GM18499 (cell line): Measurements from ENCODE around the gene EPHA6.

Source experiments
- ATAC-seq: cut with Tn5 transposase; IDR thresholded peaks from one replicate; pipeline ENCODE4 v1.9.1; 2021; ENCODE audit warnings: moderate number of reproducible peaks; ENCODE audit not compliant: insufficient read depth, unreplicated experiment

Gene EPHA6

GRCh38 chr3:97680696-97681095, 866.3 kb downstream of the EPHA6 start:
- ATAC-seq: no peak

GRCh38 chr3:97684490-97684889, 870.1 kb downstream of the EPHA6 start:
- no peak for ATAC-seq

GRCh38 chr3:97686258-97686657, 871.9 kb downstream of the EPHA6 start:
- ATAC-seq: no peak

- ATAC-seq: no peak
Measured at GRCh38 chr3:97687734-97688133, 873.3 kb downstream of the EPHA6 start.

GRCh38 chr3:97689111-97689510, 874.7 kb downstream of the EPHA6 start:
- ATAC-seq: no peak

GRCh38 chr3:97689962-97690361, 875.6 kb downstream of the EPHA6 start:
- ATAC-seq: no peak

GRCh38 chr3:97691354-97691753, 877.0 kb downstream of the EPHA6 start:
- no peak for ATAC-seq

GRCh38 chr3:97692389-97692788, 878.0 kb downstream of the EPHA6 start:
- no peak for ATAC-seq

GRCh38 chr3:97692831-97693230, 878.4 kb downstream of the EPHA6 start:
- ATAC-seq: no peak

- no peak for ATAC-seq
Measured at GRCh38 chr3:97694876-97695275, 880.5 kb downstream of the EPHA6 start.

- ATAC-seq: no peak
Measured at GRCh38 chr3:97698691-97699090, 884.3 kb downstream of the EPHA6 start.

GRCh38 chr3:97699889-97700288, 885.5 kb downstream of the EPHA6 start:
- ATAC-seq: no peak

GRCh38 chr3:97705764-97706163, 891.4 kb downstream of the EPHA6 start:
- ATAC-seq: no peak

GRCh38 chr3:97706226-97706625, 891.8 kb downstream of the EPHA6 start:
- no peak for ATAC-seq

GRCh38 chr3:97711654-97712053, 897.3 kb downstream of the EPHA6 start:
- no peak for ATAC-seq

GRCh38 chr3:97712919-97713318, 898.5 kb downstream of the EPHA6 start:
- ATAC-seq: no peak

- no peak for ATAC-seq
Measured at GRCh38 chr3:97713634-97714033, 899.2 kb downstream of the EPHA6 start.

- ATAC-seq: peak; percentile 84
Measured at GRCh38 chr3:97719156-97719821, 904.9 kb downstream of the EPHA6 start.

- ATAC-seq: no peak
Measured at GRCh38 chr3:97720417-97720816, 906.0 kb downstream of the EPHA6 start.

GRCh38 chr3:97721446-97721845, 907.1 kb downstream of the EPHA6 start:
- ATAC-seq: no peak

- ATAC-seq: no peak
Measured at GRCh38 chr3:97736928-97737327, 922.5 kb downstream of the EPHA6 start.

- no peak for ATAC-seq
Measured at GRCh38 chr3:97738761-97739160, 924.4 kb downstream of the EPHA6 start.

GRCh38 chr3:97742036-97742435, 927.6 kb downstream of the EPHA6 start:
- no peak for ATAC-seq
